ENCODE data around the gene ZNF335.

ZNF335 gene

GRCh38 chr20:45971675-45972499 is at the start of gene ZNF335:
Gene ZNF335 (minus strand): TSS chr20:45972203. CDS start chr20:45971410, 793 bp downstream.
- peak; percentile 91 for DNase-seq

- no peak for DNase-seq
Measured at GRCh38 chr20:46020555-46020954, 48.6 kb upstream of the ZNF335 start.

GRCh38 chr20:46018611-46019010 is 46.6 kb upstream of the ZNF335 start:
- DNase-seq = no peak

GRCh38 chr20:46018112-46018511 is 46.1 kb upstream of the ZNF335 start:
- no peak for DNase-seq

GRCh38 chr20:46017272-46017671 is 45.3 kb upstream of the ZNF335 start:
- peak; percentile 8 for DNase-seq

- no peak for DNase-seq
Measured at GRCh38 chr20:46014517-46015396, 42.8 kb upstream of the ZNF335 start.

GRCh38 chr20:46013829-46014516 is 42.0 kb upstream of the ZNF335 start:
- peak; percentile 28 for DNase-seq

GRCh38 chr20:46013322-46013828 is 41.4 kb upstream of the ZNF335 start:
- DNase-seq = no peak

GRCh38 chr20:46012921-46013320 is 40.9 kb upstream of the ZNF335 start:
- peak; percentile 78 for DNase-seq

- peak; percentile 23 for DNase-seq
Measured at GRCh38 chr20:46011631-46012482, 39.9 kb upstream of the ZNF335 start.

- peak; percentile 46 for DNase-seq
Measured at GRCh38 chr20:46010491-46011391, 38.7 kb upstream of the ZNF335 start.

- no peak for DNase-seq
Measured at GRCh38 chr20:46009816-46010215, 37.8 kb upstream of the ZNF335 start.

- DNase-seq = no peak
Measured at GRCh38 chr20:46007671-46008070, 35.7 kb upstream of the ZNF335 start.

- no peak for DNase-seq
Measured at GRCh38 chr20:46006964-46007363, 35.0 kb upstream of the ZNF335 start.

- DNase-seq = peak; percentile 3
Measured at GRCh38 chr20:46006022-46006705, 34.2 kb upstream of the ZNF335 start.

GRCh38 chr20:46004889-46005473 is 33.0 kb upstream of the ZNF335 start:
- peak; percentile 98 for DNase-seq

GRCh38 chr20:46004187-46004586 is 32.2 kb upstream of the ZNF335 start:
- DNase-seq = peak; percentile 31

GRCh38 chr20:46002008-46002407 is 30.0 kb upstream of the ZNF335 start:
- no peak for DNase-seq

GRCh38 chr20:46001498-46001897 is 29.5 kb upstream of the ZNF335 start:
- no peak for DNase-seq
